ENCODE measurements around the gene CAMK2N1. TPM values are rescaled to one million over a fixed set of nuclear protein-coding genes. Genes with fewer than 3 reads are reported as not detected.
A peak's percentile ranks its signal among the peaks of the same experiment; 100 is the strongest.

Gene CAMK2N1
- polyA plus RNA-seq, 1 donor (not counting 4 experiments of a cell fraction or from before 2014, with no cell fraction given), result 46.0 TPM

DNA sequence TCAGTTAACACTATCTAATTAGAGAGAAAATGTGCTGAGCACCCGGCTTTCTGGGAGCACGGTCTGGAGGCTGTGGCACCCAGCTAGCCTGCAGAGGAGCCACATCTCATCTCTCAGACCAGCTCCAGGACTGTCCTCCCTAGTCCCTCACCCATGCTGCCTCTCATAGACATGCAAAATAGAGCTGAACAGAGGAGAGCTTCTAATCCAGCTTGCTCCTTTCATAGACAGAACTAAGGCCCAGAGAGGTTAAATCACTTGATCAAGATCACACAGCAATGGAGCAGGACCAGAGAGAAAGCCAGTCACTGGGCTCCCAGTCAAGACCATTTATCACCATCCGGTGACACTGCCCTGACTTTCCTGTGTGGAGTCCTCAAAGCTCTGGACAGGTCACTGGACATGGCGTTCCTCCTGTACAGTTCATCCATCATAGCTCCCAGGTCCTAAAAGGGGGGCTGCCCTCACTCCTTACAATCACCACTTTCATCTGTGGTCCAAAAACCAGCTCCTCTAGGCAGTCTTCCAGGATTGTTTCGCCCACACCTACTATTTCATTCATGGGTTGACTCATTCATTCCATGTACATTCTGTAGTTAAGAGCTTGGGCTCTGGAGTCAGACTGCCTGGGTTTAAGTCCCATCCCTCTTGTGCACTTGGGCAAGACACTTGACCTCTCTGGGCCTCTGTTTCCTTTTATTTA lies 8.8 kb upstream of the CAMK2N1 start:
- H3K36me3 ChIP-seq (ENCODE audit: control insufficient read depth in 2 of 2, extremely low read depth in 1 of 2, insufficient read depth in 2 of 2, low read length in 2 of 2), result peaks cover 4% of the 10 kb centered on the region in 2 experiments
- peak overlapping the region; percentile 82 for H3K9ac ChIP-seq (ENCODE audit: control insufficient read depth, extremely low read depth, insufficient read depth, low read length)
- H4K20me1 ChIP-seq (ENCODE audit: control insufficient read depth, extremely low read depth, insufficient read depth, low read length), result no peaks in the 10 kb centered on the region
- H3K9me3 ChIP-seq (ENCODE audit: control insufficient read depth, low read depth, low read length), result no peaks in the 10 kb centered on the region
- peaks cover 2% of the 10 kb centered on the region for H3K79me2 ChIP-seq (ENCODE audit: control insufficient read depth, insufficient read depth, low read length)
- H3K9me1 ChIP-seq (ENCODE audit: control insufficient read depth, extremely low read depth, insufficient read depth, low read length), result no peaks in the 10 kb centered on the region
- no peaks in the 10 kb centered on the region for H3K27me3 ChIP-seq (ENCODE audit: control insufficient read depth, extremely low read depth, insufficient read depth, low read length)
- TF ChIP-seq EZH2 (IDR thresholded peaks at IDR 0.05; ENCODE audit: low read length), result no peak
- TF ChIP-seq, protein P1, sequence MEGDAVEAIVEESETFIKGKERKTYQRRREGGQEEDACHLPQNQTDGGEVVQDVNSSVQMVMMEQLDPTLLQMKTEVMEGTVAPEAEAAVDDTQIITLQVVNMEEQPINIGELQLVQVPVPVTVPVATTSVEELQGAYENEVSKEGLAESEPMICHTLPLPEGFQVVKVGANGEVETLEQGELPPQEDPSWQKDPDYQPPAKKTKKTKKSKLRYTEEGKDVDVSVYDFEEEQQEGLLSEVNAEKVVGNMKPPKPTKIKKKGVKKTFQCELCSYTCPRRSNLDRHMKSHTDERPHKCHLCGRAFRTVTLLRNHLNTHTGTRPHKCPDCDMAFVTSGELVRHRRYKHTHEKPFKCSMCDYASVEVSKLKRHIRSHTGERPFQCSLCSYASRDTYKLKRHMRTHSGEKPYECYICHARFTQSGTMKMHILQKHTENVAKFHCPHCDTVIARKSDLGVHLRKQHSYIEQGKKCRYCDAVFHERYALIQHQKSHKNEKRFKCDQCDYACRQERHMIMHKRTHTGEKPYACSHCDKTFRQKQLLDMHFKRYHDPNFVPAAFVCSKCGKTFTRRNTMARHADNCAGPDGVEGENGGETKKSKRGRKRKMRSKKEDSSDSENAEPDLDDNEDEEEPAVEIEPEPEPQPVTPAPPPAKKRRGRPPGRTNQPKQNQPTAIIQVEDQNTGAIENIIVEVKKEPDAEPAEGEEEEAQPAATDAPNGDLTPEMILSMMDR (optimal IDR thresholded peaks at IDR 0.05 in 1 of 3, IDR thresholded peaks at IDR 0.05 in 1 of 3, conservative IDR thresholded peaks at IDR 0.05 in 1 of 3; ENCODE audit: extremely low read depth in 1 of 3, insufficient read depth in 2 of 3, low read length in 3 of 3), result no peak
- dilution Hi-C loops (cut with MboI; ENCODE audit: extremely low pct_ligation_motif_present, low sequenced_read_pairs), result no loop called here
- FAIRE-seq (no peak), DNase-seq (ENCODE audit: low read depth, low spot score) (peak; percentile 90)
- peak overlapping the region; percentile 85 for H3K4me2 ChIP-seq (ENCODE audit: control insufficient read depth, extremely low read depth, insufficient read depth, low read depth, low read length)
- H3K27ac ChIP-seq (ENCODE audit: control insufficient read depth, insufficient read depth, low read length), result peak overlapping the region; percentile 95
- H2AFZ ChIP-seq (ENCODE audit: control insufficient read depth, low read length), result no peak overlapping the region
- peaks cover 51% of the 10 kb centered on the region for H3K4me1 ChIP-seq (ENCODE audit: control insufficient read depth, extremely low read depth, insufficient read depth, low read length)
- peak overlapping the region in 2 of 3 experiments; percentile 14 to 43 for H3K4me3 ChIP-seq (ENCODE audit: control insufficient read depth in 2 of 3, extremely low read depth in 1 of 3, insufficient read depth in 2 of 3, low read depth in 1 of 3, low read length in 3 of 3)

DNA sequence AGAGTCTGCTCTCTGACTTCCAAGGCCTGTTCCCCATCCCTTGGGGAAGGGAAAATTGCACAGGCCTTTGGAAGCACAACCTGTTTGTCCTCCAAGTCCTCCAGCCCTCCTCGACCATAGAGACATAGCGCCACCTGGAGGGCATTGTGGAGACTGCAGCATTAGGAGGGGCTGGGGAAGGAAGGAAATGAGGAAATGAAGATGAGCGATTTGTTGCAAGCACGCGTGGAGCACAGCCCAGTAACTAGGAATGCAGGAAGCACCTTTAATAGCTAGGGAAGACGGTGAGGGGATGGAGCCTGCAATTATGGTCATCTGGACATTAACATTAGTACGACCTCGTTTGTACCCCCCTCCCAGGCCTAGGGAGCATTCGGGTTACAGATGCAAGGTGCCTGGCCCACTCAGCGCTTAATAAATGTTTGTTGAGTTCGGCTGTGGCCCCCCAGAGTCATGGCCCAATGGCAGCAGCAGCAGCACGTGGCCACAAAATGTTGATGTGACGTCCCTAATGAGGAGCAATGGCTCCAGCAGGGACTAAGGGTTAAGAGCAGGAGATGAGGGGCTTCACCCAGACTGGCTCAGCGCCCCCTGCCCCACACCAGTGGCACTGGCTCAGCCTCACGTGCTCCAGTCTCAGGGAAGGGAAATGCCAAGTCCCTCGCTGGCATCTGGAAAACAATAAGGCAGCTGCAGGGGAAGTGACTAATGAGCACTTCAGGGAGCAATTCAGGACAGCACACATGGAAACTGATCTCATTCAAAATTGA lies 8.0 kb upstream of the CAMK2N1 start:
- Histone ChIP-seq H3K36me3 (ENCODE audit: control insufficient read depth in 2 of 2, extremely low read depth in 1 of 2, insufficient read depth in 2 of 2, low read length in 2 of 2) (peaks cover 0 to 4% of the 10 kb centered on the region in 2 experiments), H3K9me1 (ENCODE audit: control insufficient read depth, extremely low read depth, insufficient read depth, low read length) (no peaks in the 10 kb centered on the region), H3K27ac (ENCODE audit: control insufficient read depth, insufficient read depth, low read length) (peak overlapping the region; percentile 95), H2AFZ (ENCODE audit: control insufficient read depth, low read length) (peak overlapping the region; percentile 39), H3K9me3 (ENCODE audit: control insufficient read depth, low read depth, low read length) (no peaks in the 10 kb centered on the region), H3K79me2 (ENCODE audit: control insufficient read depth, insufficient read depth, low read length) (no peaks in the 10 kb centered on the region), H3K4me3 (ENCODE audit: control insufficient read depth in 2 of 3, extremely low read depth in 1 of 3, insufficient read depth in 2 of 3, low read depth in 1 of 3, low read length in 3 of 3) (peak overlapping the region in 1 of 3 experiments; percentile 43), H3K9ac (ENCODE audit: control insufficient read depth, extremely low read depth, insufficient read depth, low read length) (peak overlapping the region; percentile 82), H4K20me1 (ENCODE audit: control insufficient read depth, extremely low read depth, insufficient read depth, low read length) (no peaks in the 10 kb centered on the region), H3K27me3 (ENCODE audit: control insufficient read depth, extremely low read depth, insufficient read depth, low read length) (no peaks in the 10 kb centered on the region), H3K4me2 (ENCODE audit: control insufficient read depth, extremely low read depth, insufficient read depth, low read depth, low read length) (peak overlapping the region; percentile 85), H3K4me1 (ENCODE audit: control insufficient read depth, extremely low read depth, insufficient read depth, low read length) (peaks cover 51% of the 10 kb centered on the region)
- FAIRE-seq (peak; percentile 99), DNase-seq (ENCODE audit: low read depth, low spot score) (peak; percentile 87)
- dilution Hi-C loops (cut with MboI; ENCODE audit: extremely low pct_ligation_motif_present, low sequenced_read_pairs), result no loop called here
- TF ChIP-seq, protein P1 (optimal IDR thresholded peaks at IDR 0.05 in 1 of 3, IDR thresholded peaks at IDR 0.05 in 1 of 3, conservative IDR thresholded peaks at IDR 0.05 in 1 of 3; ENCODE audit: extremely low read depth in 1 of 3, insufficient read depth in 2 of 3, low read length in 3 of 3), result peak; percentile 89 to 99 (median 98)
- TF ChIP-seq EZH2 (IDR thresholded peaks at IDR 0.05; ENCODE audit: low read length), result no peak
